ENCODE data around the gene LRIG2. TPM values are rescaled to one million over a fixed set of nuclear protein-coding genes. Genes with fewer than 3 reads are reported as not detected.

The LRIG2 gene
- total RNA-seq, 2 donors from 2014 or later: 12.1 to 13.8 TPM

- H3K36me3 ChIP-seq: peaks cover 13% of the 10 kb centered on the region
- DNase-seq: no peak
- TF ChIP-seq CTCF (IDR thresholded peaks at IDR 0.05): no peak
Observed at GRCh38 chr1:113101588-113101987, 28.6 kb downstream of the LRIG2 start.

DNA sequence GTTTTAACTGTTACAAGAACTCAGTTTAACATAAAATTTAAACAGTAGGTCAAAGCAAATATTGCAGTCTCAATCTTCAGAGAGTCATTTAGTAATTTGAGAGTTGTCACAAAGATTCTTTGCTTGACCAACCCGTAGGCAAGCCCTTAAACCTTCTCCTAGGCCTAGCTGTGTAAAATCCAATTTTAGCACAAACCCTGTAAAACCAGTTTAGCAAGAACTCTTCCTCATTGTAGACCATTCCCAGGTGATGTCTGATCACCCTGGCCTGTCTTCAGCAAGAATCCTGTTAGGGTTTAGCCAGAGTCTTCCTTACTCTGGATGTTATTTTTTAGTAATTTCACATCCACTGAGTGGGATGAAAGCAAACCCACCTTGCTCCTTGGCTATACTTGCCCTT, 30.1 kb downstream of the LRIG2 start:
- Histone ChIP-seq H3K27ac (no peak overlapping the region), H3K36me3 (peaks cover 11% of the 10 kb centered on the region), H3K4me1 (no peaks in the 10 kb centered on the region), H3K9me3 (no peaks in the 10 kb centered on the region), H3K27me3 (no peaks in the 10 kb centered on the region), H3K4me3 (no peak overlapping the region), H3K9ac (ENCODE audit: low read depth in 2 of 2, low read length in 2 of 2) (no peak overlapping the region)
- peak; percentile 30 for DNase-seq
- TF ChIP-seq CTCF (IDR thresholded peaks at IDR 0.05): no peak
- intact Hi-C loops (cut with DNase I): no loop called here

More at GRCh38 chr1:113101588-113101987, 28.6 kb downstream of the LRIG2 start:
- Histone ChIP-seq H3K9me3 (no peaks in the 10 kb centered on the region), H3K27ac (no peak overlapping the region), H3K4me3 (no peak overlapping the region), H3K9ac (ENCODE audit: low read depth in 2 of 2, low read length in 2 of 2) (no peak overlapping the region), H3K4me1 (no peaks in the 10 kb centered on the region), H3K27me3 (no peaks in the 10 kb centered on the region)
- intact Hi-C loops (cut with DNase I): no loop called here

DNA sequence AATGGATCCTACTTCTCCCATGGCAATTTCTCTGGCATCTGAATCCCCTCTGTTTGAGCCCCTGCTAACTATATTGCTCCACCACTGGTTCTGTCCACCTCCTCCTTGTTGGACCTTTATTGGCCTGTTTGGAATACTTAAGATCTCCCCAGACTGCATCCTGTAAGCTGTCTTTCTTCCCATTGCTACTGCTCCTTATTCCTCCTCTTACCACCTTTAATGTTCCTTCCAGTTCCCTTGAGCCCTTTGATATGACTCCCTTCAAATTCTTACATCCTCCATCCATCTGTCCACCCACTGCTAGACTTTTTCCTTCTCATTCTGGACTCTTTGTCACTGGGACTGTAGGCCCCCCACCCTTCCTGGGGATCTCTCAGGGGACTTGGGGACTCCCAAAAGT, 31.0 kb downstream of the LRIG2 start:
- Histone ChIP-seq H3K36me3 (peaks cover 11% of the 10 kb centered on the region), H3K27ac (no peak overlapping the region), H3K27me3 (no peaks in the 10 kb centered on the region), H3K9ac (ENCODE audit: low read depth in 2 of 2, low read length in 2 of 2) (no peak overlapping the region), H3K9me3 (no peaks in the 10 kb centered on the region), H3K4me3 (no peak overlapping the region), H3K4me1 (no peaks in the 10 kb centered on the region)
- no peak for DNase-seq
- intact Hi-C loops (cut with DNase I): no loop called here
- no peak for TF ChIP-seq CTCF (IDR thresholded peaks at IDR 0.05)

DNA sequence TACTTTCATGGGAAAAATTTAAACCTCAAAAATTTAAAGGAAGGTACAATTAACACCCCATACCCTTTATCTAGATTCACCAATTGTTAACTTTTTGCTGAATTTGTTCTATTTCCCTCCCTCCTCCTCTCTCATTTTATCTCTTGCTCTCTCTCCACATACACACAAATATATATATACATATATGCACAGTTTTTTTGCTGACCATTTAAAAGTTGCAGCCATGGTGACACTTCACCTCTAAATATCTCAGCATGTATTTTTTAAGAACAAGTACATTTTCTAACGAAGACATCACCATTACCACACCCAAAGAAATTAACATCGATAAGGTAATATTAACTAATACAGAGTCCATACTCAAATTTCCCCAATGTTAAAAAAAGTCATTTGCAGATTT, 33.9 kb downstream of the LRIG2 start:
- Histone ChIP-seq H3K9me3 (no peaks in the 10 kb centered on the region), H3K36me3 (peaks cover 11% of the 10 kb centered on the region), H3K9ac (ENCODE audit: low read depth in 2 of 2, low read length in 2 of 2) (no peak overlapping the region), H3K27me3 (no peaks in the 10 kb centered on the region), H3K4me1 (no peaks in the 10 kb centered on the region), H3K4me3 (no peak overlapping the region), H3K27ac (no peak overlapping the region)
- no peak for DNase-seq
- TF ChIP-seq CTCF (IDR thresholded peaks at IDR 0.05): no peak
- intact Hi-C loops (cut with DNase I): no loop called here

- DNase-seq: no peak
Observed at GRCh38 chr1:113109908-113110554, 37.0 kb downstream of the LRIG2 start.

More at GRCh38 chr1:113109908-113110554, 37.0 kb downstream of the LRIG2 start:
- H3K4me1 ChIP-seq: no peaks in the 10 kb centered on the region
- TF ChIP-seq CTCF (IDR thresholded peaks at IDR 0.05): no peak
- H3K9me3 ChIP-seq: no peaks in the 10 kb centered on the region
- no peaks in the 10 kb centered on the region for H3K27me3 ChIP-seq
- no peak overlapping the region for H3K4me3 ChIP-seq
- intact Hi-C loops (cut with DNase I): no loop called here
- H3K36me3 ChIP-seq: peaks cover 16% of the 10 kb centered on the region
- no peak overlapping the region for H3K27ac ChIP-seq
- H3K9ac ChIP-seq (ENCODE audit: low read depth in 2 of 2, low read length in 2 of 2): no peak overlapping the region

All from colonic mucosa (tissue), 4 donors.